DOHH2 (cell line): Measurements from ENCODE around the gene SORT1.

Experiments used
- H3F3A ChIP-seq: fragments of 200-600 bp; sonication (generic), shearing (Covaris generic); 2 replicates; pipeline ENCODE4 v1.6.0; 2016; ENCODE audit warnings: antibody characterized with exemption, mild to moderate bottlenecking; ENCODE audit not compliant: control insufficient read depth, insufficient read depth
- H3K27ac ChIP-seq: fragments of 200-600 bp; sonication (generic); 2 replicates; pipeline ENCODE4 v1.5.1; 2014; ENCODE audit warnings: low read depth, mild to moderate bottlenecking, low read length, moderate library complexity
- H3K27me3 ChIP-seq: fragments of 200-600 bp; sonication (generic); 2 replicates; pipeline ENCODE4 v1.6.1; 2014; ENCODE audit warnings: mild to moderate bottlenecking, low read length, mixed read lengths; ENCODE audit not compliant: control insufficient read depth
- H3K36me3 ChIP-seq: fragments of 200-600 bp; sonication (generic); 2 replicates; pipeline ENCODE4 v1.6.1; 2014; ENCODE audit warnings: mild to moderate bottlenecking, low read length, moderate library complexity, mixed read lengths; ENCODE audit not compliant: control insufficient read depth
- H3K4me1 ChIP-seq: fragments of 200-600 bp; sonication (generic); 2 replicates; pipeline ENCODE4 v1.6.1; 2014; ENCODE audit warnings: mild to moderate bottlenecking, low read length, mixed read lengths; ENCODE audit not compliant: control insufficient read depth
- H3K4me2 ChIP-seq: fragments of 200-600 bp; sonication (generic); 2 replicates; pipeline ENCODE4 v1.6.0; 2014; ENCODE audit warnings: mild to moderate bottlenecking, low read length, moderate library complexity
- H3K4me3 ChIP-seq: fragments of 200-600 bp; sonication (generic); 2 replicates; pipeline ENCODE4 v1.5.1; 2014; ENCODE audit warnings: mild to moderate bottlenecking, low read length, mixed read lengths
- H3K79me2 ChIP-seq: fragments of 200-600 bp; sonication (generic); 2 replicates; pipeline ENCODE4 v1.6.1; 2014; ENCODE audit warnings: mild to moderate bottlenecking, low read length, mixed read lengths; ENCODE audit not compliant: control insufficient read depth
- H3K9me2 ChIP-seq: fragments of 200-600 bp; sonication (generic); replicated peaks from 2 replicates; pipeline ENCODE4 v1.6.1; 2014; ENCODE audit warnings: mild to moderate bottlenecking, low read length, mixed read lengths; ENCODE audit not compliant: control insufficient read depth
- H3K9me3 ChIP-seq: fragments of 200-600 bp; sonication (generic); 2 replicates; pipeline ENCODE4 v1.6.1; 2014; ENCODE audit warnings: antibody characterized with exemption, low read length, mixed read lengths; ENCODE audit not compliant: control insufficient read depth, insufficient read depth
- H4K20me1 ChIP-seq: fragments of 200-600 bp; sonication (generic); 2 replicates; pipeline ENCODE4 v1.6.0; 2014; ENCODE audit warnings: low read depth, mild to moderate bottlenecking, antibody characterized with exemption, low read length, moderate library complexity; ENCODE audit not compliant: control insufficient read depth, insufficient read depth
- CTCF ChIP-seq: fragments of 200-600 bp; sonication (generic); IDR thresholded peaks from one replicate; pipeline ENCODE4 v1.5.1; 2014; ENCODE audit warnings: antibody characterized with exemption, mild to moderate bottlenecking, low read depth, low read length; ENCODE audit not compliant: poor library complexity, severe bottlenecking
- EZH2phosphoT487 ChIP-seq: fragments of 200-600 bp; sonication (generic); IDR thresholded peaks from 2 replicates; pipeline ENCODE4 v1.6.1; 2017; ENCODE audit warnings: borderline replicate concordance, mild to moderate bottlenecking, antibody characterized with exemption, low read length, moderate library complexity, mixed read lengths

Gene SORT1

GRCh38 chr1:109357616-109358015, 40.1 kb downstream of the SORT1 start:
- H3K27ac ChIP-seq: no peak overlapping the region
- TF ChIP-seq EZH2phosphoT487 (no peak), CTCF (no peak)

GRCh38 chr1:109356915-109357314, 40.8 kb downstream of the SORT1 start:
- no peaks in the 10 kb centered on the region for H3K36me3 ChIP-seq
- H3K9me3 ChIP-seq: no peaks in the 10 kb centered on the region
- TF ChIP-seq CTCF (no peak), EZH2phosphoT487 (no peak)
- H3K9me2 ChIP-seq: no peaks in the 10 kb centered on the region
- H3K4me3 ChIP-seq: no peak overlapping the region
- no peak overlapping the region for H3K27ac ChIP-seq
- peaks cover 5% of the 10 kb centered on the region; the same call in 1 of the 2 replicates for H3F3A ChIP-seq
- H3K79me2 ChIP-seq: no peaks in the 10 kb centered on the region
- H3K4me1 ChIP-seq: 0 out of 2 replicates have a peak, but pooled peaks cover 3% of the 10 kb centered on the region
- no peak overlapping the region for H3K4me2 ChIP-seq
- no peaks in the 10 kb centered on the region; the same call in 1 of the 2 replicates for H4K20me1 ChIP-seq
- no peaks in the 10 kb centered on the region for H3K27me3 ChIP-seq

More at GRCh38 chr1:109357616-109358015, 40.1 kb downstream of the SORT1 start:
- Histone ChIP-seq H3K4me1 (0 out of 2 replicates have a peak, but pooled peaks cover 6% of the 10 kb centered on the region), H3K4me3 (no peak overlapping the region), H3K4me2 (no peak overlapping the region), H3K36me3 (no peaks in the 10 kb centered on the region), H3K27me3 (no peaks in the 10 kb centered on the region), H3F3A (peaks cover 7% of the 10 kb centered on the region; the same call in 1 of the 2 replicates), H3K9me2 (no peaks in the 10 kb centered on the region), H3K79me2 (no peaks in the 10 kb centered on the region), H3K9me3 (no peaks in the 10 kb centered on the region), H4K20me1 (no peaks in the 10 kb centered on the region; the same call in 1 of the 2 replicates)

GRCh38 chr1:109356505-109356904, 41.2 kb downstream of the SORT1 start:
- Histone ChIP-seq H4K20me1 (no peaks in the 10 kb centered on the region; the same call in 1 of the 2 replicates), H3K36me3 (no peaks in the 10 kb centered on the region), H3K9me3 (no peaks in the 10 kb centered on the region), H3K27me3 (no peaks in the 10 kb centered on the region), H3K4me3 (no peak overlapping the region), H3K79me2 (no peaks in the 10 kb centered on the region), H3K4me2 (no peak overlapping the region), H3F3A (peaks cover 5% of the 10 kb centered on the region; the same call in 1 of the 2 replicates), H3K9me2 (no peaks in the 10 kb centered on the region), H3K27ac (no peak overlapping the region), H3K4me1 (no peaks in the 10 kb centered on the region)
- TF ChIP-seq EZH2phosphoT487 (no peak), CTCF (no peak)
